Epidermal melanocyte (primary cell): ENCODE data around the gene AAMP.

Experiments
- DNase-seq: peaks from one replicate; pipeline ENCODE4 v3.0.0; 2011; ENCODE audit warnings: low spot score; ENCODE audit not compliant: insufficient read length

AAMP gene

DNA sequence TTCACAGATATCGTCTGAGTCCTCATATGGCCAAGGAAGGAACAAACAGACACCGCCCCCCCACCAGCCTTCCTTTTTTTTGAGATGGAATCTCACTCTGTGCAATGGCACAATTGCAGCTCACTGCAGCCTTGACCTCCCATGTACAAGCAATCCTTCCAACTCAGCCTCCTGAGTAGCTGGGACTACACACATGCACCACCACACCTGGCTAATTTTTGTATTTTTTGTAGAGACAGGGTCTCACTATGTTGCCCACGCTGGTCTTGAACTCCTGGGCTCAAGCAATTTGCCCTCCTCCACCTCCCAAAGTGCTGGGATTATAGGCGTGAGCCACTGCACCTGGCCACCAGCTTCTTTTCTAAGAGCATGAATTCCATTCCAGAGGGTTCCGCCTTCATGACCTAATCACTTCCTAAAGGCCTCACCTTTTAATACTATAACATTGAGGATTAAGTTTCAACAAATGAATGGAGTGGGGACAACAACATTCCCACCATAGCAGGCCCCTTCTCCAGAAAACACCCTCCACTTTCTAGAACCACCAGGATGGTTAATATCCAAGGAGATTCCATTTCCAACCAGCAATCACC is 24.6 kb upstream of the AAMP start:
- no peak for DNase-seq

- no peak for DNase-seq
These were observed 23.9 kb upstream of the AAMP start for GRCh38 chr2:218293715-218294429.

- DNase-seq, result peak; percentile 90
These were observed 22.4 kb upstream of the AAMP start, which contains the start of gene TMBIM1 for GRCh38 chr2:218292048-218293014. TSS of gene TMBIM1 (minus strand) at chr2:218292503. CDS start at chr2:218282141, 10,362 bp downstream.

DNA sequence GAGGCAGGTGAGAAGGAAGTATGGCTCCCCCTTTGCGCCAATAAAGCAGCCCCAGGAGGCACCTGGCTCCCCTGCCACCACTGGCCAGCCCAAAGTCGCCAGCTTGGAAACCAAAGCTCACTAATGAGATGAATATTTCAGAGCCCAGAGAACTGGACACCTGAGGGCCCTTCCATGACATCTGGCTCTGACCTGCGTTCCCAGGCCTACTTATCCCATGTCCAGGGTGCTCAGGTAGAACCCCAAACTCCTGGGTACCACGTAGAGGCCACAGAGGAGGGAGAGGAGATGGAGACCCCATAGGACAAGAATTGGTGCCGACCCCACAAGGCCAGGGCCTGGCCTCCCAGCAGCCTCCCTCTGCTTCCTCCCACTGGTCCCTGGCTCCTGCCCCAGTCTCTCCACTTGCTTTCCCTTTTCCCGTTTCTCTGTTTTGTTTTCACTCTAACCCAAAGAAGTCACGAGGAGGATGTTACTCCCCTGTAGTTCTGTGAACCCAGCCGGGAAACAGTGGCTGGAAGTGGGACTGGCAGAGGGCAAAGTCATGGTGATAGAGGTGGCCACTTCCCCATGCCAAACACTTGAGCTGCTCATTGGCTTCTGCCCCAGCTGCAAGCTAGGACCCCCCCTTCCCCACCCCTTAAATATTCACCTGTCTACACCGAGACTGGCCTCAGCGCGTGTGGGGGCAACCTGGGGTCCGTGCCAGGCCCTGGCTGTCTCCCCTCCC is 21.5 kb upstream of the AAMP start:
- no peak for DNase-seq

GRCh38 chr2:218290316-218291261 is 20.7 kb upstream of the AAMP start:
- DNase-seq, result no peak

GRCh38 chr2:218289639-218290315 is 19.8 kb upstream of the AAMP start:
- peak; percentile 62 for DNase-seq

DNA sequence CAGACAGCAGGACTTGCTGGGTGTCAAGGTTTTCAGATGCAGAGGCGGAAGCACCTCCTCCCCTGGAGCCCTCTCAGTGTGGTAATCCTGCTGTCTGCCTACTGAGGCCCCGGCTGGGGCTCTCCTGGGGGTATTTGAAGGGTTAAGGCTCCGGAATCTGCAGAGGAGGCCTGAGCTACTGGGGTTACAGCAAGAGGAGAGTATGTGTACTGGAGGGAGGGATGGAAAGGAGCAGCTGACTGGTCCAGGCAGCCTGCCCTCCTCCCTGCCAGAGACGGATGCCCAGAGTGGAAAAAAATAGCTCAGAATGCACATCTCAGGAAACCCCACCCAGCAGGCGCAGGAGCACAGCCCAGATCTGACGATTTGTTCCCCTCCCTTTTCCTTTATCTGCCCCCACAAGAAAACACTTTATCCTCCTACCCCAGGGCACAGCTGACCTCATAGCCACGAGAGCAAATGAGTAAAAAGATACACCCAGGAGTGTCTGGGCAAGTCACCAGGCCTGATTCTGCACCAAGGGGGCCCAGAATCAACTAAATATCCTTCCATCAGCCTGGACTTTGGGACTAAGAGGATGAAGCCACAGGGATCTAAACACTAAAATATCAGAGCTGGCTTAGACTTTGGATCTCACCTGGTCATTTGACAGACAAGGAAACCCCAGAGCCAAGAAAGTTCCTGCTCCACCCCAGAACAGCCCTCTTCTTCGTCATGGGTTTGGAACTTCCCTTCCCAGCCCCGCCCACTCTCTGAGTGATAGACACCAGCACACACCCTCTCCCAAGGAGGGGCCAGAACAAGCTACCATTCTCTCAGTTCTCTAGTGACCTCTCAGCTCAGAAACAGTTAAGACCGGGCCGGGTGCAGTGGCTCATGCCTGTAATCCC is 16.9 kb upstream of the AAMP start:
- peak; percentile 97 for DNase-seq

DNA sequence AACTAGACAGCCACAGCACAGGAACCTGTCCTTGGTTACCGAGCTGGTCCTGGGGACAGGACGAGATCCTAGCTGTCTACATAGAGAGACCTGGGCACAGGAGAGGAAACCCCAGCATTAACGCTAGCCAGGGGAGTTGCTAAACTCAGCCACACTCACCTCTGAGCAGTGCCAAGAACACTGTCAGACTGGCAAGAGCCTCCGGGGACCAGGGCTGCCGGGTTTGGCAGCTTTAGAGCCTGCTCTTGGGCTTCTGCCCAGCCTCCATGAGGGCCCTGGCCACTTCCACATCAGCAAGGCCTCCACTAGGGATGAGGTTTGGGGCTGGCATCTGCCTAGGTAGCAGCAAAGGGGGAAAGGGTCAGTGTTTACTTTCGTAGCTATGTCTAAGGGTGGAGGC is 15.7 kb upstream of the AAMP start:
- DNase-seq, result no peak

- no peak for DNase-seq
These were observed 14.3 kb upstream of the AAMP start for GRCh38 chr2:218284106-218284811.

DNA sequence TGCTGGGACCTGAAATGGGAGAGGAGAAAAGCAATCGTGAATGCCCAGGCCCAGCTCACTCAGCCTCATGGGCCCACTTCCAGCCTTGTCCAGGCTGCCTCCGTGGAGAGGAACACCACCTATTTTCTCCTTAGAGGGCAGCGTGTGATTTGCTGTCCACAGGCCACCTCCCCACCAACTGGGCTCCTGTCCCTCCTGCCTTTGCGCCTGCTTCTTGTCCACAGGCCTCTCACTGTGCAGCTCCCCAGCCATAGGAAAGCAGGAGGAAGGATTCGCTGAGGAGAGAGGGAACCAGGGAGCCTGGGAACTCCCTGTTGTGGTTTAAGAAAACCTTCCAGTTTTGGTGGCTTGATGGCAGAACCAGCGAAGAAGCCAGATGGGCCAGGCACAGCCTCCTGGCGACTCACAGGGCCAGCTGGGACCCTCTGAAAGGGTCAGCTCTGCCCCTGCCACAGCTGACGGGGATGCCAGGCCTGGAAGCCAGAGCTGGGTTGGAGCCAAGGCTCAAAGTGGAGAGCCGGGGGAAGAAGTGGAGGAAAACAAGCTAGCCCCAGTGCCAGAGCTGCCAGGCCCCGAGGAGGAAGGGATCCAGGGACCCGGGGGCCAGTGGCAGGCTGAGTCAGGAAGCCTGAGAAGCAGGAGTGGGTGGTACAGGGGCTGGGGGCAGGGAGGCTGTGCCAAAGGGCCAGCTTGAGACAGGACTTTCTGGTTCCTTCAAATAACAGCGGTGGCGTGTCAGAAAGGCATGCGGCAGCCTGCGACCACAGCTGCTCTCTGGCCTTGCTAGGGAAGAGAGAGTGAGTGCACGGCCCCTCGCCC is 12.4 kb upstream of the AAMP start:
- no peak for DNase-seq

DNA sequence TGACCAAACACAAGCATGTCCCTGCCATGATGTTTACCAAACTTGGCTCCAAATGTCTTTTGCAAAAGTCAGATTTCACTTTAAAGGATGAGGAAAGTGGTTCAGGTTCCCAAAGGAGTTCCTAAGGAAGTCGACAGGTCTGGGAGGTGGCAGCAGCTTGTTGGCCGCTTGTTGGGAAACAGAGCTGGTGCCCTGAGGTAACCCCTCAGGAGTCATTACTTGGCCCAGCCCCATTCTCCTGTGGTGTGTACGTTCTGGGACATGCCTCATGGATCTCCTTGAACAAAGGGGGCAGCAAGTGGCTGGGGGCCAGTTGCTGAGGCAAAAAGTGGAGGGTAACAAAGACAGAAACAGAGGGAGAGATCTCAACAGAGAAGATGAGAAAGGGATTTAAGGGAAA is 11.5 kb upstream of the AAMP start:
- DNase-seq, result no peak

- no peak for DNase-seq
These were observed 10.4 kb upstream of the AAMP start for GRCh38 chr2:218280260-218280870.

DNA sequence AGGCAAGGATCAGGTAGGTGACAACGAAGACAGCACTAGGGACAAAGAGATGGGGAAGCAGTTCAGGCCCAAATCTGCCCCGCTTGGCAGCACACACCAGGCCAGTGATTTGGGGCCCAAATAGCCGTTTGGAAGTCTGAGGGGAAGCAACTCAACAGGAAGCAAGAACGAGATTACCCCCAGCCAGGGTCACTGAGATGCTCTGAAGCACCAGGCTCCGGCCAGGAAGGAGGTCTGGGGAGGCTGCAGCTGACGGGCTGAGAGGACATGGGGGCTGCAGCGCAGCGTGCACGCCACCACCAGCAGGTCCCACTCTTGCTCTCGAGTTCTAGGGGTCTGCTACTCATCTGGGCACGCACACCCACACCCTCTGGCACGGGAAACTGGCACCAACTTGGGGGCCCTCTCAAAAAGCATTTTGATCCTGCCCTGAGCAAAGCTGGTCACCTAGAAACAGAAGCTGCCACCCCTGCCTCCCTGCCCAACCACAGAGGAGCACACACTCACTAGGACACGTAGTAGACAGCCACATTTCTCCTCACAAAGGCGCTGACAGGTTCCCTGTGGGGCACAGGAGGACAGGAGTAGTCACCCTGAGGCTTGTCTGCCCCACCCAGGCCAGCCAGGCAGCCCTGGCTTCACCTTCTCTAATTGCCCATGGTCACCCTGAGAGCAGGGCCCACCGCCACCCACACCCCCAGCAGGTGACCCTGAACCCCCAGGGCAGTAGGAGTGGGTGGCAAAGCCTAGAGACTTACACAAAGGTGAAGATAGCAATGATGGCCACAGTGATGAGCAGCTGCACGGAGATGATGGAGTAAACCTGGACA is 8.8 kb upstream of the AAMP start:
- no peak for DNase-seq

GRCh38 chr2:218277921-218278320 is 8.0 kb upstream of the AAMP start:
- DNase-seq, result no peak

GRCh38 chr2:218276986-218277755 is 7.2 kb upstream of the AAMP start:
- no peak for DNase-seq
